ENCODE measurements around the gene BTN3A1. TPM values are rescaled to one million over a fixed set of nuclear protein-coding genes. Genes with fewer than 3 reads are reported as not detected.
A peak's percentile ranks its signal among the peaks of the same experiment; 100 is the strongest.

Gene BTN3A1
- total and polyA plus RNA-seq, 2 of the 13 experiments (the other 11 are each of a cell fraction or from before 2014, with no cell fraction given): 13.3 to 14.0 TPM

DNA sequence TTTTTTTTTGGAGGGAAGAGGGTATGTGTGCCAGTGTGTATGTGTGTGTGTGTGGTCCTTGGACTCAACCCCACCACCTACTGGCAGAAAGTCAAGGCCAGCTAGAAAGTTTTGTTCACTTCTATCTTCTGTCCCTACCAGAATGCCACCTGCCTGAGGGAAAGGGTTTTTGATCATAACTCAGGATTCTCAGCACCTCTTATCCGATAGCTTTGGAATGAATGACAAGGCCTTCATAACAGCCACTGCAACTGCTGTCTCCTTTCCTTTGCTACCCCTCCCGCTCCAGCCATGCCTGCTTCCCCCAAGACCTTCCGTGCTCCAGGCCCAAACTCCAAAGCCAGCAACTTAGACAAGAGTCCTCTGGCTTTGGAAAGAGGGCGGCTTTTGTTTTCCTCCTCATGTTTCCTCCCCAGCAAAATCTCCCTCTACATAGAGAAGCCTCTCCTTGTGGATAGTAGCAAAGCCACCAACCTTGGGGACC is 18.7 kb downstream of the BTN3A1 start (continued):
- TF ChIP-seq, protein P1, sequence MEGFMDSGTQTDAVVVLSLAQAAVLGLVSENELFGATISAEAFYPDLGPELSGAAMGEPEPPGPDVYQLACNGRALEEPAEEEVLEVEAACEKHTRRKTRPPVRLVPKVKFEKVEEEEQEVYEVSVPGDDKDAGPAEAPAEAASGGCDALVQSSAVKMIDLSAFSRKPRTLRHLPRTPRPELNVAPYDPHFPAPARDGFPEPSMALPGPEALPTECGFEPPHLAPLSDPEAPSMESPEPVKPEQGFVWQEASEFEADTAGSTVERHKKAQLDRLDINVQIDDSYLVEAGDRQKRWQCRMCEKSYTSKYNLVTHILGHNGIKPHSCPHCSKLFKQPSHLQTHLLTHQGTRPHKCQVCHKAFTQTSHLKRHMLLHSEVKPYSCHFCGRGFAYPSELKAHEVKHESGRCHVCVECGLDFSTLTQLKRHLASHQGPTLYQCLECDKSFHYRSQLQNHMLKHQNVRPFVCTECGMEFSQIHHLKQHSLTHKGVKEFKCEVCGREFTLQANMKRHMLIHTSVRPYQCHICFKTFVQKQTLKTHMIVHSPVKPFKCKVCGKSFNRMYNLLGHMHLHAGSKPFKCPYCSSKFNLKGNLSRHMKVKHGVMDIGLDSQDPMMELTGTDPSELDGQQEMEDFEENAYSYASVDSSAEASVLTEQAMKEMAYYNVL (CRISPR knock-in tag; IDR thresholded peaks at IDR 0.05; ENCODE audit: borderline replicate concordance): no peak
- TF ChIP-seq MYC (CRISPR knock-in tag; IDR thresholded peaks at IDR 0.05; ENCODE audit: borderline replicate concordance) (no peak), ZNF788 (CRISPR knock-in tag; IDR thresholded peaks at IDR 0.05; ENCODE audit: borderline replicate concordance) (peak; percentile 22; the same call in 1 of the 2 replicates), ZNF496 (CRISPR knock-in tag; IDR thresholded peaks at IDR 0.05; ENCODE audit: insufficient replicate concordance) (no peak), HDAC2 (CRISPR knock-in tag; IDR thresholded peaks at IDR 0.05) (peak; percentile 33; the same call in 1 of the 2 replicates), ZFX (CRISPR knock-in tag; IDR thresholded peaks at IDR 0.05; ENCODE audit: low read depth) (peak; percentile 54; the same call in 1 of the 2 replicates), SP2 (CRISPR knock-in tag; IDR thresholded peaks at IDR 0.05) (0 out of 2 replicates have a peak, but pooled peaks have one; percentile 27), ZNF570 (CRISPR knock-in tag; IDR thresholded peaks at IDR 0.05; ENCODE audit: borderline replicate concordance) (no peak), ZNF234 (CRISPR knock-in tag; conservative IDR thresholded peaks at IDR 0.05) (0 out of 2 replicates have a peak, but pooled peaks have one; percentile 19), POLR2AphosphoS2 (IDR thresholded peaks at IDR 0.05; ENCODE audit: low read depth, low read length) (no peak), DNMT1 (CRISPR knock-in tag; IDR thresholded peaks at IDR 0.05) (no peak), NONO (IDR thresholded peaks at IDR 0.05) (no peak), NONO (CRISPR knock-in tag; conservative IDR thresholded peaks at IDR 0.05) (no peak), IRX3 (CRISPR knock-in tag; IDR thresholded peaks at IDR 0.05; ENCODE audit: borderline replicate concordance, low read depth) (no peak), RARG (CRISPR knock-in tag; IDR thresholded peaks at IDR 0.05; ENCODE audit: low read depth) (no peak), ZNF883 (CRISPR knock-in tag; IDR thresholded peaks at IDR 0.05; ENCODE audit: not compliant biosample characterization) (no peak), TAF15 (IDR thresholded peaks at IDR 0.05; ENCODE audit: low read depth, low read length, poor library complexity, severe bottlenecking) (no peak), KLF9 (CRISPR knock-in tag; IDR thresholded peaks at IDR 0.05; ENCODE audit: low read depth) (no peak), PHF8 (CRISPR knock-in tag; IDR thresholded peaks at IDR 0.05) (no peak)
- TF ChIP-seq, protein P2, sequence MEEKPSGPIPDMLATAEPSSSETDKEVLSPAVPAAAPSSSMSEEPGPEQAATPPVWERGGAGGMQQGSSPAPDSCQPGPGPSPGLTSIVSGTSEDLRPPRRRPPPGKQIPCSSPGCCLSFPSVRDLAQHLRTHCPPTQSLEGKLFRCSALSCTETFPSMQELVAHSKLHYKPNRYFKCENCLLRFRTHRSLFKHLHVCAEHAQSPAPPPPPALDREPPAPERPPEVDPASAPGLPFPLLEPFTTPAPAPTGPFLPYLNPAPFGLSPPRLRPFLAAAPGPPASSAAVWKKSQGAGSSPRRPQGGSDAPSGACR (CRISPR knock-in tag; IDR thresholded peaks at IDR 0.05): no peak
- TF ChIP-seq, protein P3, sequence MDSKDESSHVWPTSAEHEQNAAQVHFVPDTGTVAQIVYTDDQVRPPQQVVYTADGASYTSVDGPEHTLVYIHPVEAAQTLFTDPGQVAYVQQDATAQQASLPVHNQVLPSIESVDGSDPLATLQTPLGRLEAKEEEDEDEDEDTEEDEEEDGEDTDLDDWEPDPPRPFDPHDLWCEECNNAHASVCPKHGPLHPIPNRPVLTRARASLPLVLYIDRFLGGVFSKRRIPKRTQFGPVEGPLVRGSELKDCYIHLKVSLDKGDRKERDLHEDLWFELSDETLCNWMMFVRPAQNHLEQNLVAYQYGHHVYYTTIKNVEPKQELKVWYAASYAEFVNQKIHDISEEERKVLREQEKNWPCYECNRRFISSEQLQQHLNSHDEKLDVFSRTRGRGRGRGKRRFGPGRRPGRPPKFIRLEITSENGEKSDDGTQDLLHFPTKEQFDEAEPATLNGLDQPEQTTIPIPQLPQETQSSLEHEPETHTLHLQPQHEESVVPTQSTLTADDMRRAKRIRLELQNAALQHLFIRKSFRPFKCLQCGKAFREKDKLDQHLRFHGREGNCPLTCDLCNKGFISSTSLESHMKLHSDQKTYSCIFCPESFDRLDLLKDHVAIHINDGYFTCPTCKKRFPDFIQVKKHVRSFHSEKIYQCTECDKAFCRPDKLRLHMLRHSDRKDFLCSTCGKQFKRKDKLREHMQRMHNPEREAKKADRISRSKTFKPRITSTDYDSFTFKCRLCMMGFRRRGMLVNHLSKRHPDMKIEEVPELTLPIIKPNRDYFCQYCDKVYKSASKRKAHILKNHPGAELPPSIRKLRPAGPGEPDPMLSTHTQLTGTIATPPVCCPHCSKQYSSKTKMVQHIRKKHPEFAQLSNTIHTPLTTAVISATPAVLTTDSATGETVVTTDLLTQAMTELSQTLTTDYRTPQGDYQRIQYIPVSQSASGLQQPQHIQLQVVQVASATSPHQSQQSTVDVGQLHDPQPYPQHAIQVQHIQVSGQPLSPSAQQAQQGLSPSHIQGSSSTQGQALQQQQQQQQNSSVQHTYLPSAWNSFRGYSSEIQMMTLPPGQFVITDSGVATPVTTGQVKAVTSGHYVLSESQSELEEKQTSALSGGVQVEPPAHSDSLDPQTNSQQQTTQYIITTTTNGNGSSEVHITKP (CRISPR knock-in tag; IDR thresholded peaks at IDR 0.05; ENCODE audit: low read depth): peak; percentile 54; the same call in 1 of the 2 replicates
- TF ChIP-seq, protein P4, sequence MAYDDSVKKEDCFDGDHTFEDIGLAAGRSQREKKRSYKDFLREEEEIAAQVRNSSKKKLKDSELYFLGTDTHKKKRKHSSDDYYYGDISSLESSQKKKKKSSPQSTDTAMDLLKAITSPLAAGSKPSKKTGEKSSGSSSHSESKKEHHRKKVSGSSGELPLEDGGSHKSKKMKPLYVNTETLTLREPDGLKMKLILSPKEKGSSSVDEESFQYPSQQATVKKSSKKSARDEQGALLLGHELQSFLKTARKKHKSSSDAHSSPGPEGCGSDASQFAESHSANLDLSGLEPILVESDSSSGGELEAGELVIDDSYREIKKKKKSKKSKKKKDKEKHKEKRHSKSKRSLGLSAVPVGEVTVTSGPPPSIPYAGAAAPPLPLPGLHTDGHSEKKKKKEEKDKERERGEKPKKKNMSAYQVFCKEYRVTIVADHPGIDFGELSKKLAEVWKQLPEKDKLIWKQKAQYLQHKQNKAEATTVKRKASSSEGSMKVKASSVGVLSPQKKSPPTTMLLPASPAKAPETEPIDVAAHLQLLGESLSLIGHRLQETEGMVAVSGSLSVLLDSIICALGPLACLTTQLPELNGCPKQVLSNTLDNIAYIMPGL (CRISPR knock-in tag; IDR thresholded peaks at IDR 0.05; ENCODE audit: borderline replicate concordance in 1 of 2, low read depth in 1 of 2): peak in 1 of 2 experiments; percentile 87; a peak in 2 of 4 replicates
